Heart left ventricle (tissue), 13 donors: ENCODE measurements around the gene NUFIP2.

Experiments
- POLR2A ChIP-seq, 2 donors: fragments of 450-650 bp; IDR thresholded peaks; one replicate each; pipeline ENCODE4 v1.6.1; 2017; ENCODE audit warnings: antibody characterized with exemption in 2 of 2, mild to moderate bottlenecking in 2 of 2, moderate library complexity in 2 of 2
- TF ChIP-seq, protein P1 (sequence below), 12 donors: fragments of 200-600 bp; sonication (generic) in 4 of 12; IDR thresholded peaks; one replicate each; pipeline versions ENCODE4 v1.5.0 to v1.8.0; 2018 to 2022; ENCODE audit warnings: antibody characterized with exemption in 12 of 12, mild to moderate bottlenecking in 5 of 12
- donor health status: ischemic (EF 13 %, LVEDD 7.1; RV severe dilation, severe dysfunction).
- donor health status: DM: no; HTN: yes; CAD: no.
- donor health status: DM: no; HTN: no; CAD: no.
- donor health status: ischemic (EF 25% LVEDD 6.9; RV normal size, moderate dysfunction).
- donor health status: ischemic (EF 25% LVEDD 5.7; RV mildly dilated, moderate dysfunction).
- donor health status: ischemic (EF 35%, LVEDD 5.7; RV mildly dilated, moderate dysfunction).
- donor health status: nonischemic (EF 11% LVEDD 7.7; RV severe dilation, severe dysfunction).
- donor health status: DM: yes; HTN: yes; CAD: no.
- donor health status: PGD.
- donor health status: ischemic (EF 29% LVEDD 5.4; RV normal size, mild dysfunction).
- donor health status: nonischemic (EF 23%, LVEDD 6.1; RV moderate dilation, normal function).

DNA sequence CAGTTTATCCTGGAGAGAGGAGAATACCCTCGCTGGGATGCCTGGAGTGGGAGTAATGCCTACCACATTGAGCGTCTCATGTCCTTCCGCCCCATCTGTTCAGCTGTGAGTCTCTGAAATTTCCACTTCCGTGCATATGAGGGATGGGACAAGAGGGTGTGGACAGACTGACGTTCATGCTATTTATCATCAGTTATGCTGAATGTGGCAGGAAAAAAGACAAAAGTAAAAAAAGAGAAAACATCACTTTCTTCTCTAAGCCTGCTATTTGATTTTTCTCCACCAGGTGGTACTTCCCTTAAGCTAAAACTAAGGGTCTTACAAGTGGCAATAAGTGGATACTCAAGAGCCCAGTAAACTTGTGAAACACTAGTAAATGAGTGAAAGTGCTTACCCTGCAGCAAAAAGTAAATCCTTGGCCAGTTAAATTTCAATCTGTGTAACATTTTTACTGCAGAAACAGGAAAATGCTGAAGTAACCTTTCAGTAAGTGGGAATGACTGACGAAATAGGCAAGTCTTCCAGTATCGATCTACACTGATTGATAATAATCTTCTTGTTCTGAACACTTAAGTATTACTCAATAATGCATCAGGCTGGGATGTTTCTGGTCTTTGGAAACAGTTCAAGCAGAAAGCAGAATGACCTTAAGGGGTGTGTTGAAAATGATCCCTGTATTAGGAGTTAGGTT, 41.7 kb downstream of the NUFIP2 start:
- TF ChIP-seq, protein P1, sequence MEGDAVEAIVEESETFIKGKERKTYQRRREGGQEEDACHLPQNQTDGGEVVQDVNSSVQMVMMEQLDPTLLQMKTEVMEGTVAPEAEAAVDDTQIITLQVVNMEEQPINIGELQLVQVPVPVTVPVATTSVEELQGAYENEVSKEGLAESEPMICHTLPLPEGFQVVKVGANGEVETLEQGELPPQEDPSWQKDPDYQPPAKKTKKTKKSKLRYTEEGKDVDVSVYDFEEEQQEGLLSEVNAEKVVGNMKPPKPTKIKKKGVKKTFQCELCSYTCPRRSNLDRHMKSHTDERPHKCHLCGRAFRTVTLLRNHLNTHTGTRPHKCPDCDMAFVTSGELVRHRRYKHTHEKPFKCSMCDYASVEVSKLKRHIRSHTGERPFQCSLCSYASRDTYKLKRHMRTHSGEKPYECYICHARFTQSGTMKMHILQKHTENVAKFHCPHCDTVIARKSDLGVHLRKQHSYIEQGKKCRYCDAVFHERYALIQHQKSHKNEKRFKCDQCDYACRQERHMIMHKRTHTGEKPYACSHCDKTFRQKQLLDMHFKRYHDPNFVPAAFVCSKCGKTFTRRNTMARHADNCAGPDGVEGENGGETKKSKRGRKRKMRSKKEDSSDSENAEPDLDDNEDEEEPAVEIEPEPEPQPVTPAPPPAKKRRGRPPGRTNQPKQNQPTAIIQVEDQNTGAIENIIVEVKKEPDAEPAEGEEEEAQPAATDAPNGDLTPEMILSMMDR (IDR thresholded peaks at IDR 0.05) = peak in 11 of 12 donors; percentile 1 to 46 (median 31)
- no peak for TF ChIP-seq POLR2A (IDR thresholded peaks at IDR 0.05)
